Gastrocnemius medialis (tissue), 4 donors: ENCODE data around the gene RALGAPA2.

Experiments used
- CTCF ChIP-seq, 5 experiments: fragments of 450-650 bp in 3 of 5; fragments of 200-600 bp in 2 of 5; sonication (generic) in 2 of 5; IDR thresholded peaks in 4 of 5; conservative IDR thresholded peaks in 1 of 5; 1 replicate in 4 of 5; 2 replicates in 1 of 5; pipeline ENCODE4 v1.5.1; 2016 to 2019; ENCODE audit warnings: antibody characterized with exemption in 5 of 5, mild to moderate bottlenecking in 3 of 5, moderate library complexity in 3 of 5
- POLR2A ChIP-seq, 2 donors: fragments of 450-650 bp; IDR thresholded peaks; one replicate each; pipeline ENCODE4 v1.6.1; 2017; ENCODE audit warnings: antibody characterized with exemption in 2 of 2, mild to moderate bottlenecking in 2 of 2, moderate library complexity in 2 of 2

GRCh38 chr20:20359628-20360027 is 352.8 kb downstream of the RALGAPA2 start:
- TF ChIP-seq CTCF (IDR thresholded peaks at IDR 0.05 in 4 of 5, conservative IDR thresholded peaks at IDR 0.05 in 1 of 5): no peak
- TF ChIP-seq POLR2A (IDR thresholded peaks at IDR 0.05): no peak
